Kidney (tissue), 14 donors: ENCODE measurements around the gene TYMP. TPM values are rescaled to one million over a fixed set of nuclear protein-coding genes. Genes with fewer than 3 reads are reported as not detected.

Experiments used
- DNase-seq, 5 donors: peaks; one replicate each; pipeline ENCODE4 v3.0.0-alpha.2; 2013 to 2020
- FAIRE-seq: peaks from 2 replicates; lab custom pipeline; 2012; peaks lifted over from hg19 to GRCh38; lab: Jason Lieb, UNC
- H3K27ac ChIP-seq, 2 donors: one replicate each; pipeline ENCODE4 v1.7.0; 2013; ENCODE audit warnings: low read depth in 2 of 2, low read length in 2 of 2, inconsistent platforms in 1 of 2
- H3K27me3 ChIP-seq: one replicate; pipeline ENCODE4 v1.7.1; 2013; ENCODE audit warnings: low read length, inconsistent platforms; ENCODE audit not compliant: control insufficient read depth, insufficient read depth
- H3K36me3 ChIP-seq, 3 donors: one replicate each; pipeline versions ENCODE4 v1.7.0 to v1.7.1; 2013; ENCODE audit warnings: low read length in 3 of 3, control low read depth in 1 of 3, inconsistent platforms in 1 of 3; ENCODE audit not compliant: insufficient read depth in 3 of 3, control insufficient read depth in 2 of 3
- H3K4me1 ChIP-seq, 3 donors: one replicate each; pipeline versions ENCODE4 v1.7.0 to v1.7.1; 2013; ENCODE audit warnings: low read length in 3 of 3, inconsistent platforms in 1 of 3, low read depth in 1 of 3; ENCODE audit not compliant: control insufficient read depth in 2 of 3, insufficient read depth in 2 of 3
- H3K4me3 ChIP-seq, 3 donors: one replicate each; pipeline versions ENCODE4 v1.7.0 to v1.8.1; 2013; ENCODE audit warnings: low read length in 3 of 3, control low read depth in 1 of 3, inconsistent platforms in 1 of 3
- H3K9ac ChIP-seq, 3 donors: one replicate each; pipeline versions ENCODE4 v1.7.0 to v1.7.1; 2013; ENCODE audit warnings: low read length in 3 of 3, control low read depth in 1 of 3, inconsistent platforms in 1 of 3
- H3K9me3 ChIP-seq, 3 donors: one replicate each; pipeline versions ENCODE4 v1.7.0 to v1.7.1; 2013; ENCODE audit warnings: low read length in 3 of 3, control low read depth in 1 of 3, inconsistent platforms in 1 of 3; ENCODE audit not compliant: control insufficient read depth in 2 of 3, insufficient read depth in 1 of 3
- CTCF ChIP-seq: IDR thresholded peaks from 3 replicates; pipeline ENCODE4 v1.5.1; 2012; ENCODE audit warnings: mild to moderate bottlenecking, moderate library complexity, borderline replicate concordance; ENCODE audit not compliant: insufficient read depth; ENCODE audit errors: extremely low read depth
- intact Hi-C: fragments of 100-400 bp; cut with DNase I; formaldehyde crosslinking; loops from one replicate; pipeline ENCODE4 v1.11.1; 2022
- polyA plus RNA-seq: library from polyadenylated mRNA; stranded (reverse); fragments of 350-450 nt; fragmentation: Illumina TruSeq; extraction: RNeasy Lipid Tissue Mini Kit (QIAGEN cat#74804); gene quantifications from one replicate; pipeline ENCODE4 v1.2.3, GENCODE V29; 2014; ENCODE audit warnings: low read depth, low replicate concordance; ENCODE audit not compliant: insufficient read depth
- total RNA-seq: library from RNA; stranded (reverse); fragmentation: NEBNext Ultra II Directional; extraction: Animal tissue kit (Norgen Biotek cat#: 25700); gene quantifications from one replicate; pipeline ENCODE4 v1.2.1, GENCODE V29; 2021
- donor health status: control.
- donor health status: control.
- donor health status: control.
- donor health status: control.
- donor health status: control.
- donor health status: DM: yes; HTN: yes; CAD: no.
- donor health status: Normal renal cell carcinoma (clear cell type).

The TYMP gene
- total and polyA plus RNA-seq, 2 donors from 2014 or later, result 22.2 to 163 TPM

GRCh38 chr22:50577987-50578775, 48.4 kb upstream of the TYMP start, which contains the start of gene CPT1B:
TSS of gene CPT1B (minus strand) at chr22:50578427. CDS start at chr22:50577915, 512 bp downstream.
- Histone ChIP-seq H3K27ac (peak within 1 kb of the TSS; percentile 32 to 65), H3K4me1 (peaks cover 0 to 16% (median 0%) of the 10 kb centered on the region in 3 donors), H3K36me3 (peaks cover 0 to 4% (median 0%) of the 10 kb centered on the region in 3 donors), H3K4me3 (no peak within 1 kb of the TSS), H3K27me3 (no peaks in the 10 kb centered on the region), H3K9ac (peak within 1 kb of the TSS in 1 of 3 donors; percentile 19), H3K9me3 (no peaks in the 10 kb centered on the region)
- intact Hi-C loops, result no loop called here
- no peak for TF ChIP-seq CTCF
- peak in 4 of 5 donors; percentile 25 to 65 (median 50) for DNase-seq
- no peak for FAIRE-seq

- no peaks in the 10 kb centered on the region for H3K27me3 ChIP-seq
- intact Hi-C loops, result no loop called here
- TF ChIP-seq CTCF, result no peak
- H3K9ac ChIP-seq, result peak overlapping the region in 1 of 3 donors; percentile 19
- H3K4me3 ChIP-seq, result no peak overlapping the region
- no peak for DNase-seq
- H3K9me3 ChIP-seq, result no peaks in the 10 kb centered on the region
- peaks cover 0 to 16% (median 0%) of the 10 kb centered on the region in 3 donors for H3K4me1 ChIP-seq
- peaks cover 0 to 4% (median 0%) of the 10 kb centered on the region in 3 donors for H3K36me3 ChIP-seq
- H3K27ac ChIP-seq, result no peak overlapping the region
- FAIRE-seq, result no peak
Observed at GRCh38 chr22:50577697-50577986, 47.8 kb upstream of the TYMP start.

- no peaks in the 10 kb centered on the region for H3K27me3 ChIP-seq
- peaks cover 0 to 16% (median 0%) of the 10 kb centered on the region in 3 donors for H3K4me1 ChIP-seq
- no peak for DNase-seq
- peaks cover 0 to 5% (median 0%) of the 10 kb centered on the region in 3 donors for H3K36me3 ChIP-seq
- H3K4me3 ChIP-seq, result no peak overlapping the region
- H3K27ac ChIP-seq, result no peak overlapping the region
- intact Hi-C loops, result no loop called here
- FAIRE-seq, result no peak
- no peaks in the 10 kb centered on the region for H3K9me3 ChIP-seq
- no peak for TF ChIP-seq CTCF
- H3K9ac ChIP-seq, result peak overlapping the region in 1 of 3 donors; percentile 19
Observed at GRCh38 chr22:50576806-50577696, 47.2 kb upstream of the TYMP start.
